Measurements from ENCODE around the gene RPL11.

RPL11 gene

DNA sequence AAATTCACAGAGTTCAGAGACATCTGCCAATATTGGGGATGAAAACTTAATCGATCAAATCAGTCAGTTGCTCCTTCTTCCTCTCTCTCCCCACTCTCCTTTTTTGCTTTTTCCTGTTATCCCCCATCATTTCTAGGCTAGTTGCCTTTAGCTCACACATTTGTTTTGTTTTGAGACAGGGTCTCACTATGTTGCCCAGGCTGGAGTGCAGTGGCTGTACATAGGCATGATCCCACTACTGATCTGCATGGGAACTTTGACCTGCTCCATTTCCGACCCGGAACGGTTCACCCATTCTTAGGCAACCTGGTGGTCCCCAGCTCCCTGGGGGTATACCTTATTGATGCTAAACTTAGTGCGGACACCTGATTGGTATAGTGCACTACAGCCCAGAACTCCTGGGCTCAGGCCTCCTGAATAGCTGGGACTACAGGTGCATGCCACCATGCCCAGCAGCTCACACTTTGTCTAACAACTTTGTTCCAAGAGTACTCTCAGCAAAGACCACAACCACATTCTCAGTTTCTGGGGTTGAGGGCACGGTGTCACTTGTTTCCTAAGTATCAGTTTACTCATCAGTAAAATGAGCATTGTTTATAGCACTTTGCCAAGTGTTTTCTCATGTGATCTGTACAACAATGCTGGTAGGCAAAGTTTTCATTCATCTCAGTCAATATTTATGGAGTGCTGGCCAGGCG, 45.0 kb downstream of the RPL11 start:
- no peak for DNase-seq

DNA sequence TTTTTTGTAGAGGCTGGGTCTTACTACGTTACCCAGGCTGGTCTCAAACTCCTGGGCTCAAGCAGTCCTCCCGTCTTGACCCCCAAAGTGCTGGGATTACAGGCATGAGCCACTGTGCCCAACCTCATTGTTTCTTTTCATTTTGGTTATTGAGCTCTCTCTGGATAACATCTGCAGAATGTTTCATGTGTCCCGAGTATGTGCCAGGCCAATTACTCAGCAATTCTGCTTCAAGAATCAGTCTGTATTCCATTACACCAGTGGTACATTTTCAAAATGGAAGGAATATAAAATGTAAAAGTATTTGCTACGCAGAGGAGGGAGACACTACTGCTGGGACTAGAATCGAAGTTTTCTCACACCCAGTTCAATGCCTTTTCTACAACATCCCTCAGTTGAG, 50.0 kb downstream of the RPL11 start:
- no peak for DNase-seq

DNA sequence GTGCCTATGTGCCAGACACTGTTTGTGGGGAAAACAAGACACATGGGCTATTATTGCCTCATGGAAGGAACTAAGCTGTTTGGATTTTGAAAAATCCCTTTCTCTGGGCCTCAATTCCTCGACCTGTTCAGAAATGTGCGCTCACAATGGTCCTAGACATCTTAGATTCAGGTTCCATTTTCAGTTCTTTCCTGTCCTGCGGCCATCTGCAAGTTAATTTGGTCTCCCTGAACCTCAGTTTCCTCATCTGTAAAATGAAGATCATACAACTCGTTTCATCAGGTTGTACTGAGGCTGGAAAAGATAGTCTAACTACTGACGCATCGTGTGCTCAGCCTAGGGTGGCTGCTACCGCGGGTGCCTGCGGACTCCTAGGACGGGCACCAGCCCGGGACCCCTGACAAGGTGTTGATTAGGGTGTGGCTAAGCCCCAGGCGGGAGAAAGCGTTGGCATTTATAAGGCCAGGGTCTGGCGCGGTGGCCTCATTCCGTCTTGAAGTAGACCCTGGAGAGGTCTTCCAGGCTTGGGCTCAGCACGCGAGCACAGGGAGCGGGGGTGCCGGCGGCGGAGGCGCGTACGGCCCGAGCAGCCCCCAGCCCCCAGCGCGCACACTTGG, 51.2 kb downstream of the RPL11 start:
- no peak for DNase-seq

DNA sequence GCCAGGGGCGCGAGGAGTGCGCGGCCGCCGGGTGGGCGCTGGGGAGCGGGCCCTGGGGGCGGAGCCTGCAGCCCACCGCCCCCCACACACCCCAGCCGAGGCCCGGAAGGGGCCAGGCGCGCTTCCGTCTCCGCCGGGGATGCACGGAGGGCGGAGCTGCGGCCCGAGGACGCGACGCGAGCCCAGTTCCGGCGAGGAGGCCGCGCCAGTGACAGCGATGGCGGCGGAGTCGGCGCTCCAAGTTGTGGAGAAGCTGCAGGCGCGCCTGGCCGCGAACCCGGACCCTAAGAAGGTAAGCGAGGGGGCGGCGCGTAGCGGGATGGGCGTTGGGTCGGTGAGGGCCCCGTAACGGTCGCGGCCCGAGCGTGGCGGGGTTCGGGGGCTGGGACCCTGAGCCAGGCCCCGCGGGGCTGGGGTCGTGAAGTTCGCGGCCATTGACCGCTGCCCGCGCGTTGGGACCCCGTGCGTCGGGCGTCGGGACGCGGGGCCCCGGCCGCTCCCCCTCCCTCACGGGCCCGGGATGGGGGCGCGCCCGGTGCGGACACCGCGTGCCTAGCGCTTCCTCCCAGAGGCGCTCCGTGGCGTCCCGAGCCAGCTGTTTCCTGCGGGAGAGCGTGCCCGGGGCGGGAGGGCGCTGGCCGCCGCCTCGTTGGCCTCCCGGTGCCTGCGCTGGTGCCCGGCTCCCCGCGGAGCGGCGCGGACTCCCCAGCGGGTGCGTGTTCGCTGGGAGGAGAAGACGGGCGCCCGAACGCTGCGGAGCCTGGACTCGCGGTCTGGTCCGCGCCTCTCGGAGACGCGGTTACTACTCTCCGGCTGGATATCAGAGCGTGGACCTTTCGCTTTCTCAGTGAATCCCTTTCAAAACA, 51.9 kb downstream of the RPL11 start, which contains the start of gene ELOA:
Gene ELOA (plus strand): TSS at position 185 of the 866 bp plus-strand sequence. CDS start 33 bp downstream, at position 218.
- DNase-seq, result peak; percentile 79

DNA sequence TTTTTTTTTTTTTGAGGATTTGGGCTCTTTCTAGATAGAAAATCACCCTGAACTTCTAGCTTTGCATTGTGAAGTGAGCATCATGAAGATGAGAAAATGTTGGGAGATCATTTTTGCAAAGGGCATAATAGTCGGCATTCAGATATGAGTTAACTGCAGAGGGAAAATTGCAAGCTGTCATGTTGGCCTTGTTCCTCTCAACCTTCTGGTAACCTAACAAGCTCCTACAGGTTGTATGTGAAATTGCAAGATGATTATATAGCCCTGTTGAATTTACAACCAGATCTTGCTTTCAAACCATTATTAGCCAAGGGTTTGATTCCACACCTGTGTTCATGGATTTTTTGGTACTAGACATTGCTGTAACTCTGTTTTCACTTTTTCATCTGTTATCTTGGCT, 53.9 kb downstream of the RPL11 start:
- DNase-seq, result no peak
